Measurements from ENCODE around the gene PPP1R11. TPM values are rescaled to one million over a fixed set of nuclear protein-coding genes. Genes with fewer than 3 reads are reported as not detected.

PPP1R11 gene
- total RNA-seq, 4 donors from 2014 or later, result 36.5 to 40.9 (median 37.3) TPM

DNA sequence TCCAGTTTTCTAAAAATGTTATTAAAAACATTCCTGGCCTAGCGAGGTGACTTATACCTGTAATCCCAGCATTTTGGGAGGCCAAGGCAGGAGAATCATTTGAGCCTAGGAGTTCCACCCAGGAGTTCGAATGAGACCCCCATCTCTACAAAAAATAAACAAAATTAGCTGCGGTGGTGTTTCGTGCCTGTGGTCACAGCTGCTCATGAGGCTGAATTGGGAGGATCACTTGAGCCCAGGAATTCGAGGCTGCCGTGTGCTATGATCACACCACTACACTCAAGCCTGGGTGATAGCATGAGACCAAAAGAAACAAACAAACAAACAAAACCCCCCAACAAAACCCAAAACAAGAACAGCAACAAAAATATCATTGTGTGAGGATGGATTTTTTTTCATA lies 25.8 kb upstream of the PPP1R11 start:
- no peak for TF ChIP-seq POLR2A (IDR thresholded peaks at IDR 0.05)
- TF ChIP-seq, protein P1, sequence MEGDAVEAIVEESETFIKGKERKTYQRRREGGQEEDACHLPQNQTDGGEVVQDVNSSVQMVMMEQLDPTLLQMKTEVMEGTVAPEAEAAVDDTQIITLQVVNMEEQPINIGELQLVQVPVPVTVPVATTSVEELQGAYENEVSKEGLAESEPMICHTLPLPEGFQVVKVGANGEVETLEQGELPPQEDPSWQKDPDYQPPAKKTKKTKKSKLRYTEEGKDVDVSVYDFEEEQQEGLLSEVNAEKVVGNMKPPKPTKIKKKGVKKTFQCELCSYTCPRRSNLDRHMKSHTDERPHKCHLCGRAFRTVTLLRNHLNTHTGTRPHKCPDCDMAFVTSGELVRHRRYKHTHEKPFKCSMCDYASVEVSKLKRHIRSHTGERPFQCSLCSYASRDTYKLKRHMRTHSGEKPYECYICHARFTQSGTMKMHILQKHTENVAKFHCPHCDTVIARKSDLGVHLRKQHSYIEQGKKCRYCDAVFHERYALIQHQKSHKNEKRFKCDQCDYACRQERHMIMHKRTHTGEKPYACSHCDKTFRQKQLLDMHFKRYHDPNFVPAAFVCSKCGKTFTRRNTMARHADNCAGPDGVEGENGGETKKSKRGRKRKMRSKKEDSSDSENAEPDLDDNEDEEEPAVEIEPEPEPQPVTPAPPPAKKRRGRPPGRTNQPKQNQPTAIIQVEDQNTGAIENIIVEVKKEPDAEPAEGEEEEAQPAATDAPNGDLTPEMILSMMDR (IDR thresholded peaks at IDR 0.05), result no peak
- H3K27me3 ChIP-seq, result no peaks in the 10 kb centered on the region
- no peaks in the 10 kb centered on the region for H3K36me3 ChIP-seq
- 73 to 79% methylated on average over 6 of the region's 6 CpGs for WGBS, 2 donors
- no peak for DNase-seq
- no peak overlapping the region for H3K4me3 ChIP-seq
- no peaks in the 10 kb centered on the region for H3K4me1 ChIP-seq
- no peaks in the 10 kb centered on the region for H3K9me3 ChIP-seq
- intact Hi-C loops (cut with DNase I), result no loop called here
- H3K27ac ChIP-seq, result no peak overlapping the region

DNA sequence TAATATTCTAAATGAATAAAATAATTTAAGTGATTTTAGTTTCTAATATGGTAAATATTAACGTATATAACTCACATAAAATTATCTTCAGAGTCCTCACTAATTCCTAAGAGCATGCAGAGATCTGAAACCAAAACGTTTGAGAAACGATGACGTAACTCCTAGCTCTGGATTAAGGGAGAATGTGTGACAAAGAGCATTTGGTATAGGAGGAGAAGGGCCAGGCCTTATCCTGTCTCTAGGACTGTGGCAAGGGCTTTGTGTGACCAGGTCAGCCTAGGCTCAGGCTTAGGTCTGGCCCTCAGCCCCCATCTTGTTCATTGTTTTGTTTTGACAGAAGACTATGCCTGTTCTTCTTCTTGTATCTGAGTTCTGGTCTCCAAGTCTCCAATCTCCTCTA lies 25.2 kb upstream of the PPP1R11 start:
- no peak for DNase-seq
- Histone ChIP-seq H3K36me3 (no peaks in the 10 kb centered on the region), H3K4me3 (no peak overlapping the region), H3K27me3 (no peaks in the 10 kb centered on the region), H3K9me3 (no peaks in the 10 kb centered on the region), H3K27ac (no peak overlapping the region), H3K4me1 (no peaks in the 10 kb centered on the region)
- WGBS, 2 donors, result 63 to 65% methylated on average over 4 of the region's 4 CpGs
- TF ChIP-seq, protein P1 (IDR thresholded peaks at IDR 0.05), result no peak
- TF ChIP-seq POLR2A (IDR thresholded peaks at IDR 0.05), result no peak
- intact Hi-C loops (cut with DNase I), result no loop called here

DNA sequence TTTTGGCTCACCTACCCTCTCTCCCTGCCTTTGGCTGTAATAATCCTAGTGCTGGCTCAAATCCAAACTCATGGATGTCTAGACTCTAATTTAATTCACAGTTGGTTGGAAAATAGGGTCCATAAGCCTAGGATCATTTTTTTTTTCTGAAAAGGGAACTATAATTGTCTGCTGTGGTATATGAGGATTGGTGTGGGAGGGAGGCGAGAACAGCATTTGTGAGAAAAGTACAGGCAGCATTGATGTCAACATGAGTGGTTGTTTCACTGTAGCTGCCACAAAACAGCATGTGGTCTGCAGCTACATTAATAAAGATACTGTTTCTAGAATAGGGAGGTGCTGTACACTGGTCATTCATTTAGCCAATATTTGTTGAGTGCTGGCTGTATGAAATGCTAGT lies 24.5 kb upstream of the PPP1R11 start:
- H3K4me3 ChIP-seq, result no peak overlapping the region
- no peak for TF ChIP-seq POLR2A (IDR thresholded peaks at IDR 0.05)
- TF ChIP-seq, protein P1 (IDR thresholded peaks at IDR 0.05), result no peak
- H3K36me3 ChIP-seq, result no peaks in the 10 kb centered on the region
- intact Hi-C loops (cut with DNase I), result no loop called here
- no peaks in the 10 kb centered on the region for H3K9me3 ChIP-seq
- no peaks in the 10 kb centered on the region for H3K27me3 ChIP-seq
- no peaks in the 10 kb centered on the region for H3K4me1 ChIP-seq
- DNase-seq, result no peak
- H3K27ac ChIP-seq, result no peak overlapping the region
- 65 to 80% methylated on average over 1 of the region's 1 CpG for WGBS, 2 donors

DNA sequence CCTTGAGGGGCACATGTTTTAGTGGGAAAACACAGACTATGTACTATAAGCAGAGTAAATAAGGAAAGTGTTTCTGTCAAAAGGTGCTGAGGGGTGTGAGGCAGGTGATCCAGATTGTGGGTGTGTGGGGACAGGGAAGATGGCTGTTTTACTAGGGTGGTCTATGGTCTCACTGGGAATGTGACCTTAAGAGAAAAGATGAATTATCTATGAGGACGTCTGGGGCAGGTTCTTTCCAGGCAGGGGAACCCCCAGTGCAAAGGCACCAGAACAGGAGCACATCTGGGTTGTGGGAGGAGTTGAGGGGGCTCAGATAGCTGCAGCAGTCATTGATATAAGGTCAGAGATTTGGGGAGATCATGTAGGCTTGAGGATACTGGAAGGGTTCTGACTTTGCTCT lies 24.1 kb upstream of the PPP1R11 start:
- WGBS, 2 donors, result 18 to 40% methylated on average over 1 of the region's 1 CpG
- no peak for TF ChIP-seq POLR2A (IDR thresholded peaks at IDR 0.05)
- TF ChIP-seq, protein P1 (IDR thresholded peaks at IDR 0.05), result no peak
- Histone ChIP-seq H3K36me3 (no peaks in the 10 kb centered on the region), H3K27ac (no peak overlapping the region), H3K4me3 (no peak overlapping the region), H3K9me3 (no peaks in the 10 kb centered on the region), H3K27me3 (no peaks in the 10 kb centered on the region), H3K4me1 (no peaks in the 10 kb centered on the region)
- intact Hi-C loops (cut with DNase I), result no loop called here
- no peak for DNase-seq

DNA sequence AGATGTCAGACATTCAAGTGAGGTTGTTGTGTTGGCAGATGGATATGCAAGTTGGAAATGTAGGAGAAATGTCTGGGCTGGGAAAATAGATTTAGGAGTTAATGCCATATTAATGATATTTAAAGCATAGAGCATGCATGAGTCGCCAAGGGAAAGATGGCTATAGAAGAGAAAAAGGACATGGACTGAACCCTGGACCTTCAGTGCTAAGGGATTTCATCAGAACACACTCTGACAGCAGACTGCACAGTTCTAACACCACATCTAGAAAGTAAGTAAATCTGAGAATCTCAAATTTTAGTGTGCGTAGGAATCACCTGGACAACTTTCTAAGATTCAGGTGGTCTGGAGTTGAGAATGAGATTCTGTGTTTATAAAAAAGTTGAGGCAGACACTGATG lies 23.3 kb upstream of the PPP1R11 start:
- WGBS, 2 donors, result 87 to 93% methylated on average over 2 of the region's 2 CpGs
- H3K27ac ChIP-seq, result no peak overlapping the region
- no peaks in the 10 kb centered on the region for H3K4me1 ChIP-seq
- TF ChIP-seq, protein P1 (IDR thresholded peaks at IDR 0.05), result no peak
- no peaks in the 10 kb centered on the region for H3K27me3 ChIP-seq
- H3K4me3 ChIP-seq, result no peak overlapping the region
- DNase-seq, result no peak
- intact Hi-C loops (cut with DNase I), result no loop called here
- no peaks in the 10 kb centered on the region for H3K36me3 ChIP-seq
- no peaks in the 10 kb centered on the region for H3K9me3 ChIP-seq

Measured in esophagus squamous epithelium (tissue), 5 donors.